IPS DF 6.9 (cell line): Measurements from ENCODE around the gene HOXA5.

ENCODE experiments used
- DNase-seq: peaks from one replicate; pipeline ENCODE4 v3.0.0-alpha.2; 2013; ENCODE audit warnings: low read depth, low spot score
- H3K27ac ChIP-seq: one replicate; pipeline ENCODE4 v1.5.1; 2013; ENCODE audit warnings: low read length, control low read depth
- H3K27me3 ChIP-seq: 2 replicates; pipeline ENCODE4 v1.6.1; 2013; ENCODE audit warnings: mild to moderate bottlenecking, low read length; ENCODE audit not compliant: control insufficient read depth, insufficient read depth
- H3K36me3 ChIP-seq: 2 replicates; pipeline ENCODE4 v1.6.1; 2013; ENCODE audit warnings: low read length; ENCODE audit not compliant: control insufficient read depth, insufficient read depth
- H3K4me1 ChIP-seq: 2 replicates; pipeline ENCODE4 v1.6.1; 2013; ENCODE audit warnings: low read length; ENCODE audit not compliant: control insufficient read depth, insufficient read depth
- H3K4me3 ChIP-seq: 2 replicates; pipeline ENCODE4 v1.5.1; 2013; ENCODE audit warnings: mild to moderate bottlenecking, low read length
- H3K9me3 ChIP-seq: 2 replicates; pipeline ENCODE4 v1.6.1; 2013; ENCODE audit warnings: low read length, inconsistent platforms; ENCODE audit not compliant: control insufficient read depth, insufficient read depth
- WGBS: extraction: QIAGEN DNeasy Blood & Tissue Kit; methylation state at CpG from one replicate; pipeline ENCODE4 v1.1.7; 2013; ENCODE audit warnings: mixed read lengths, missing lambda C conversion rate; ENCODE audit not compliant: insufficient read length, insufficient coverage; 5-methylcytosine and 5-hydroxymethylcytosine counted together

The HOXA5 gene

DNA sequence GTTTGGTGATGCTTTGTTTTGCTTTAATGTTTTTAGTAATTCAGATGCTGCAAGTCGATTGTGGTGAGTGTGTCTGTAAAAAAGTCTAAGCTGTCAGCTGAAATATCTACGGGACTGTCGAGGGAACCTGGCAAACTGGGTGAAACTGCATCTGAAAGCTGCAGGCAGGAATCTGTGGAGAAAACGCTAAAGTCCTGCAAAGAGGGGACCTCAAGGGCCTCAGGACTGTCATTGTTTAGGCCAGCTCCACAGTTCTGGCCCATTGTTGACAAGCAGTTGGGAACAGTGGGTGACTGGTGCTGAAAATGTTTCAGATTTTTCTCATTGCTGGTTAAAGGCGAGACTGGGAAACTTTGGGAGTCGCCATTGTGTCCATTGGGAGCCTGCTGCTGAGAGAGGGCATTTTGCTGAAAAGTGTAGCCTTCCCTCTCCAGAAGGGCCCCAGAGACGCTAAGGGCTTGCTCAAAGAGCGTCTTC is 42.7 kb downstream of the HOXA5 start:
- Histone ChIP-seq H3K4me1 (0 out of 2 replicates have a peak, but pooled peaks cover 2% of the 10 kb centered on the region), H3K27ac (no peak overlapping the region), H3K27me3 (peaks cover 89% of the 10 kb centered on the region), H3K9me3 (no peaks in the 10 kb centered on the region), H3K4me3 (no peak overlapping the region), H3K36me3 (no peaks in the 10 kb centered on the region)
- no CpG with 5 or more reads among the region's 8 CpGs for WGBS
- DNase-seq: no peak

DNA sequence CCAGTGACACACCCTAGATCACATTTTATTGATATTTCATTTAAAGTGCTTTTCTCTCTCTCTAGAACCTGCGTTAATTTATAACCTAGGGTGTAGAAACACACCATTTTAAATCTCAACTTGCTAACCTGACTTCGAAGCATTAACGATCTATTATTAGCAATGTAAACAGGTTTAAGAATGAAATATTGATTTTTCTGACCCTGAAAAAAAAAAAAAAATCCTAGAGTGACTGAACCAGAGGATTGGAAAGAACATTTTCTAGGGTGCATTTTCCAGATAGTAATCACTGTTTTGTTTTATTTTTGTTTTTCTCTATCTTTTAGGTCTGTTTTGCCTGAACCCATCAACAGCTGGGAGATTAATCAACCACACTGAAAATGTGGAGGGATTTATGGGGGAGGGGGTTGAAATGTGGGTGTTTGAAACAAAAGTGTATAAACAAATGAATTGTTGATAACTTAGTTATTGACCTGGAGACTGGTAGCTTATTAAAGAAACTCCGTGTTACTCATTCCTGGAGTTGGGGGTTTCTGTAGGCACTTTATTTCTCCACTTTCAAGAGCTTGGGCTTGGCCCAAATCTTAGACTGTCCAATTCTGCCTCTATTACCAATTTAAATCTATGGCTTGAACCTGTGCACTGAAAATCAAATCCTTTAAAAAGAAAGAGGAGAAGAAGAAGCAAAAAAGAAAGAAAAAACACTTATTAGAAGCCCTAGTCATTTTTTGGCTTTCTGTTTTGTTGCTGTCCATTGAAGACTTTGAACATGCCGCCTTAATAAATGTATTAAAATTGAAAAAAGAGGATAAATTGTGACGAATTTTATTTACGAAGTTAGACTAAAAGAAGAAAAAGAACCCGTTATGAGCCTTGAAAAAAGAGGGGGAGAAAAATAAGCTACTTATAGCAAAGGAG is 43.8 kb downstream of the HOXA5 start:
- WGBS: no CpG with 5 or more reads among the region's 8 CpGs

DNA sequence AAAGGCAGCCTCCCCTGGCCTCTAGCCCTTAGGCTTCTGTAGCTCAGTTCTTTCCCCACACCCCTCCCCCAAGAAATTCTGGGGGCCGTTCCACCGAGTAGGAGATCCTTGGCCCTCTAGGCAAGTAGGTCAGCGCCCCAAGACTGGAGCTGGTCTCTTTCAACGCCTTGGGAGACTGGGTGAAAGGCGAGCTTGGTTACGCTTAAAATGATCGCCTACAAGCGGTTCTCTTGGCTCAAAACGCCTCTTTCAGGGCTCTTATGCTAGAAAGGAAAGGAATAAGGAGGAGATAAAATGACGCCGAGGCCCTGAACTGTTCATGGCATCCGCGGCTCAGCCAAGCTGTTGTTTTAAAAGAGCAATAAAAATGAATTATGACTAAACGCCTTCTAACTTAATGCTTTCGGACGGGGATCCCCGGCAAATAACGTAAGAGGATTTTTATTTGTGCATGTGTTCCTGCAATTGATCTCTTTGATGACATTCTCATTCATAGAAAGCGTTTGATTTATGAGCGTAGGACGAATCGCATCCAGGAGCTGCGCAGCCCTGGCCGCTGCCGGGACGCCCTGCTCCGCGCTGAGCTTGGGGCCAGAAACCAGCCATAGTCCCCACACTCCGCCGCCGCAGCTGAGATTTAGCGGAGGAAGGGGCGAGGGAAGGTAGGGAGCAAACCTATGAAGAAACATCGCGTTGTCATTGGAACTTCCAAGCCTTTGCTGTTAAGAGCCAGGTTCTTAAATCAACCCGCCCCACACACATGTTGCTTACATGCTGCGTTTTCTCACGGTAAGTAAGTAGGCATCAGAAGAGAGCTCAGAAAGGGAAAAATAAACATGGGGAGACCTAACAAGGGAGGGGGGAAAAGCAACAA is 44.7 kb downstream of the HOXA5 start:
- no peak for DNase-seq
- H3K27me3 ChIP-seq: peaks cover 90% of the 10 kb centered on the region
- H3K4me1 ChIP-seq: 0 out of 2 replicates have a peak, but pooled peaks cover 4% of the 10 kb centered on the region
- no peak overlapping the region for H3K4me3 ChIP-seq
- WGBS: no CpG with 5 or more reads among the region's 38 CpGs
- no peak overlapping the region for H3K27ac ChIP-seq
- H3K36me3 ChIP-seq: no peaks in the 10 kb centered on the region
- no peaks in the 10 kb centered on the region for H3K9me3 ChIP-seq

More for the DNA sequence above, 43.8 kb downstream of the HOXA5 start:
- Histone ChIP-seq H3K4me1 (0 out of 2 replicates have a peak, but pooled peaks cover 4% of the 10 kb centered on the region), H3K27me3 (peaks cover 90% of the 10 kb centered on the region), H3K27ac (no peak overlapping the region), H3K36me3 (no peaks in the 10 kb centered on the region), H3K4me3 (no peak overlapping the region), H3K9me3 (no peaks in the 10 kb centered on the region)
- no peak for DNase-seq

DNA sequence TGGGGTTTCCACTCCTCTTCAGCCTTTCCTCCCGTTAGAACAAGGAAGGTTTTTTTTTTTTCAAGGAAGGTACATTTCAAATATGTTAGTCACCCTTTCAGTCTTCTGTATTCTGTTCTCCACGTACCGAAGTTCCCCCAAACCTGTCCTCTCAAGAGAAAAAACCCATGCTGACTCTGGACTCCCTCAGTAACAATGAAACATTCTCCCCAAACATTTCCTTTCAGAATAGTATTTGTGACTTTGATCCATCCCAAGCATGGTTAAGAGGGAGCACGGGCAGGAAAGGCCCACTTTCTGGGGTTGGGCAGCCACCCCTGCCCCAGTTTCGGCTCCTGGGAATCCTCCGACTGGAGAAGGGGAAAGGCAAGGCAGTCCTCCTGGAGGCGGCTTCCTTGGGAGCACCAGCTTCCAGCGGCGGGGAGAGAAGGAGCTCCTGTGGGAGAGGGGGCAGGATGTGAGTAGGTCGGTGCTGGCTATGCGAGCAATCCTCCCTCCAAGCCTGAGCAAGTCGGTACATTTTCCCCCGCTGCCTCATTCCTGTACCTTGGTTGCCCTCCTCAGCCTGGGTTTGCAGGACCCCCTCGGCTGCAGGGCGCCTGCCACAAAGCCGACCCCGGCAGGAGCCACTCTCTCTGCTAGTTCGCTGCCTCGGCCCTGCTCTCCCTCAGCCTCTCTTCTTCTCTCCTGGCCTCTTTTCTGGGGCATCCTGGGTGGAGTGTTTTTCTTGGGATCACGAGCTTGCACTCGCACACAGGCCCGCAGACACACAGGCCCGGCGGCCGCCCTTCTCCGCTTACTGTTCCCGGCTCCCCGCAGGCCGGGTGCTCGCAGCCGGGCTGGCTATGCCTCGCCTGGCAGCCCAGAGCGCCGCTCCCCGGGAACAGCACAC is 45.5 kb downstream of the HOXA5 start:
- no CpG with 5 or more reads among the region's 35 CpGs for WGBS
- H3K27me3 ChIP-seq: peaks cover 89% of the 10 kb centered on the region
- no peak overlapping the region for H3K27ac ChIP-seq
- 0 out of 2 replicates have a peak, but pooled peaks cover 4% of the 10 kb centered on the region for H3K4me1 ChIP-seq
- H3K36me3 ChIP-seq: no peaks in the 10 kb centered on the region
- DNase-seq: no peak
- no peak overlapping the region for H3K4me3 ChIP-seq
- no peaks in the 10 kb centered on the region for H3K9me3 ChIP-seq

DNA sequence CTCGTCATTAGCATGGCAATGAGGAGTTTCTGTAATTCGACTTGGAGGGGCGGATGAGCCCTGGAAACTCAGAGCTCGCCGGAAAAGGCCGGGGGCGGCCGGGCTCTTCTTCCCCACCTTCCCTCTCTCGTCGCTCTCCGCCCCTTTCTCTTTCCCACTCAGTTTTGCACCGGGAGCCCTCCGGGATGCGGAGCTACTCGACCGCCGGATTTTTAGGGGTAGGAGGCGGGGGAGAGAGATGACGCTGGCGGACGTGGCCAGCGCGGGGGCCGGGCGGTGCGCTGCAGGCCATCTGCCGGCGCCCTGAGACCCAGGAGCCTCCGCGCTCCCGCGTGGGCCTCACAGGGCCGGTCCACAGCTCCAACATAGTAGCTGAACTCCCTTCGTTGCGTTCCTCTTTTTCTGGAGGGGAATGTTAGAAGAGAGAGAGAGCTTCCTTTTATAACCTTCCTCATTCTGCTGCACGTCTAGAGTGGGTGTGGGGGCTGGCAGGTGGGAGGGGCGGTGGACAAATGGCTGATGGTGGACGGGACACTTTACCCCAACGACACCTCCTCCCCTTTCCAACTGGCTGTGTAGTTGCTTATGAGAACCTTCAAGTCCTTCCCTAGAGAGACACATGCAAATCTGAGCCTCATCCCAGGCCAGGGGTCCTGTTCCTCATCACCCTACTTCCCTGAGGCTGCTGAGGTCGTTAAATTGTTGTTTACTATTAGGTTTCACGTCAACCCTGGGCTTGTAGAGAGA is 46.5 kb downstream of the HOXA5 start:
- DNase-seq: no peak
- no CpG with 5 or more reads among the region's 41 CpGs for WGBS
- Histone ChIP-seq H3K27me3 (peaks cover 86% of the 10 kb centered on the region), H3K9me3 (no peaks in the 10 kb centered on the region), H3K36me3 (no peaks in the 10 kb centered on the region), H3K27ac (no peak overlapping the region), H3K4me3 (no peak overlapping the region; the same call in 1 of the 2 replicates), H3K4me1 (0 out of 2 replicates have a peak, but pooled peaks cover 2% of the 10 kb centered on the region)

DNA sequence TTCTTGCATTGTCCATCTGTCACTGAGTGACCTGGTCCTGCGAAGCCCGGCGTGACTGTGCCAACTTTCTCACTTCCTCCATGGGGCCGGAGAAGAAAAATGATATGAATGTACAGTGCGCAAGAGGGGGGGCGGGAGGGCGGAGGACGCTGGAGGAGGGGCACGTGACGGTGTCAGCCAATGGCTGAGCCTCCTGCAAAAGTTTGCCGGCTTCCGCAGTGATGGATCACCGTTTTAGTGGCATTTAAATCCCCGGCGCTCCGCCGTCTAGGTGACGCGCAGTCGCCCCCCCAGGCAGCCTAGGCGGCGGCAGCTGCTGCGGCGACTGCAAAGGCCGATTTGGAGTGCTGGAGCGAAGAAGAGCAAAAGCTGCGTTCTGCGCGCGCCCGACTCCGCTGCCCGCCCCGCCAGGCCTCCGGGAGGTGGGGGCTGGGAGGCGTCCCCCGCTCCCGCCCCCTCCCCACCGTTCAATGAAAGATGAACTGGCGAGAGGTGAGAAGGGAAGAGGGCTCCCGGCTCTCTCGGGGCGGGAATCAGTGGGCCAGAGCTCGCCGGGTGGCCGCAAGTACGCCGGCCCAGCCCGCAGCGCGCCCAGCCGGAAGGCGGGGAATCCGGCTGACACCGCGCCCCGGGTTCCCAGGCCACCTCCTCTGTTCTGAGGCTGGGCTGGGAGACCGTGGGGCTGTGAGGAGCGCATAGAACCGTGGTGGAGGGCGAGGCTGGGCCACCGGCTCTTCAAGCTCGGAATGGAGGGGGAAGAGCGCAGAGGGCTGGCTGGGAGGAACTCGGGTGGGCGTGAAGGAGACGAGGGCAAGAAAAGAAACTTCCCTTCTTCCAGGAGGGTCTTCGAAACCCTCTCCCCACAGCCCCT is 47.3 kb downstream of the HOXA5 start, which contains the start of gene HOXA1:
Gene HOXA1, minus strand, starts transcription at position 104 of the 871 bp plus-strand sequence. Its CDS starts 88 bp downstream, at position 16.
- H3K27me3 ChIP-seq: peaks cover 82% of the 10 kb centered on the region
- peak within 1 kb of the TSS; percentile 39; the same call in 1 of the 2 replicates for H3K4me3 ChIP-seq
- 0 out of 2 replicates have a peak, but pooled peaks cover 2% of the 10 kb centered on the region for H3K4me1 ChIP-seq
- WGBS: no CpG with 5 or more reads among the region's 68 CpGs
- DNase-seq: no peak
- no peak within 1 kb of the TSS for H3K27ac ChIP-seq
- no peaks in the 10 kb centered on the region for H3K9me3 ChIP-seq
- H3K36me3 ChIP-seq: no peaks in the 10 kb centered on the region

DNA sequence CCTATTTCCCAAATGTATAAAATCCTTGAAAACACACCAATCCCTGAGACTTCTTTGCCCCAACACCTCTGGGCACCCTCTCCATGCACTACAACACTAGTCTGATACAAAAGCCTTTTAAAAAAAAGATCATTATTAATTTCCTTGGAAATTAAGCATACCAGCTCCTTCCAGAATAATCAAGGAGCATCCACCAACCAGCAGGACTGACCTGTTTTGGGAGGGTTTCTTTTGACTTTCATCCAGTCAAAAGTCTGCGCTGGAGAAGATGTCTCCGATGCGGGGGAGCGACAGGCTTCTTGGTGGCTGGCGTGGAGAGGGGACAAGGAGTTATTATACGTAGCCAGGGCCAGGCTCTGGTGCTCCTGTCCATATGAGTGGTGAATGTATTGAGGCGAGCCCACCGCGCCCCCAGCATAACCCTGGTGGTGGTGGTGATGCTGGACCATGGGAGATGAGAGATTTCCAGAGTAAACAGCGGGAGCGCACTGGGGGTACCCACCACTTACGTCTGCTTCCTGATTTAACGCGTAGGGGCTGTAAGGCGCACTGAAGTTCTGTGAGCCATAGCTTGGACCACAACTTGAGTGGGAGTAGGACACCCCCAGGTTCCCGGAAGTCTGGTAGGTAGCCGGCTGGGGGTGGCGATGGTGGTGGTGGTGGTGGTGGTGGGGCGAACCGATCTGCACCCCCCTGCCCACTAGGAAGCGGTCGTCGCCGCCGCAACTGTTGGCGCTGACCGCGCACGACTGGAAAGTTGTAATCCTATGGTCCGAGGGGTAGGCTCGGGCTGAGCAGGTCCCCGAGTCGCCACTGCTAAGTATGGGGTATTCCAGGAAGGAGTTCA is 48.2 kb downstream of the HOXA5 start:
- Histone ChIP-seq H3K27me3 (peaks cover 81% of the 10 kb centered on the region), H3K4me1 (0 out of 2 replicates have a peak, but pooled peaks cover 2% of the 10 kb centered on the region), H3K27ac (no peak overlapping the region), H3K4me3 (peak overlapping the region; percentile 39; the same call in 1 of the 2 replicates), H3K9me3 (no peaks in the 10 kb centered on the region), H3K36me3 (no peaks in the 10 kb centered on the region)
- WGBS: no CpG with 5 or more reads among the region's 33 CpGs
- no peak for DNase-seq
